ENCODE measurements around the gene AK4.
A peak's percentile ranks its signal among the peaks of the same experiment; 100 is the strongest.

AK4 gene

DNA sequence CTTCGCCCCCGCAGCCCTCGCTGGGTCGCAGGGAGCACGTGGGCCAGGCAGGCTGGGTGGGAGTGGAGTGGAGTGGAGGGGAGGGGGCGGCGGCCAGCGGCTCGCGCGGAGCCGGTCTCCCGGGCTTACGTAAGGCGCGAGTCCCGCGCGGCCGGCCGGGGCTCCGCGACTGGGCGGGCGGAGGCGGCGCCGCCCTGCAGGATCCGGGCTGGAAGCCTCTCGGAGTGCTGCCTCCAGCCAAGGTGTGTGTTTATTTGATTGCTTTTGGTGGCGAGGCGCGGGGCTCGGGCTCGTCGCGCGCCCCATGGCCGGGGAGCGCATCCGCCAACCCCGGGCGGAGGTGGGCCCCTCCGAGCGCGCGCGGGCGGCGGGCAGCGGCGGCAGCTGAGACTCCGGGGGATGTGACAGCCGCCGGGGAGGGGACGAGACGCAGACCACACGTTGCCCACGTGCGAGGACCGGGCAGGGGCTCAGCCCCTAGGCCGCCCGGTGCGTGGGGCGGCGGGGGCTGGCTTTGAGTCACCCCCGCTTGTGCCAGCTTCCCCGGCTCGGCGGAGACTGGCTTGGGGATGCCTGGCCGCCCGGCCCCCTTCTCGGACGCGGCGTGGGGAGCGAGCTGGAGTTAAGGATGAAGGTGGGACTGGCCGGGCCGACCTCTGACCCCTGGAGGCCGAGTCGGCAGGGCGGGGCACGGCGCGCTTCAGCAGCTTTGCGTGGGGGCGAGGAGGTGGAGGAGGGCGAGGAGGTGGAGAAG is 402 bp upstream of the AK4 start:
- peak overlapping the region; percentile 55 for H3K4me3 ChIP-seq (ENCODE audit: low read depth, low read length)
- TF ChIP-seq, protein P1, sequence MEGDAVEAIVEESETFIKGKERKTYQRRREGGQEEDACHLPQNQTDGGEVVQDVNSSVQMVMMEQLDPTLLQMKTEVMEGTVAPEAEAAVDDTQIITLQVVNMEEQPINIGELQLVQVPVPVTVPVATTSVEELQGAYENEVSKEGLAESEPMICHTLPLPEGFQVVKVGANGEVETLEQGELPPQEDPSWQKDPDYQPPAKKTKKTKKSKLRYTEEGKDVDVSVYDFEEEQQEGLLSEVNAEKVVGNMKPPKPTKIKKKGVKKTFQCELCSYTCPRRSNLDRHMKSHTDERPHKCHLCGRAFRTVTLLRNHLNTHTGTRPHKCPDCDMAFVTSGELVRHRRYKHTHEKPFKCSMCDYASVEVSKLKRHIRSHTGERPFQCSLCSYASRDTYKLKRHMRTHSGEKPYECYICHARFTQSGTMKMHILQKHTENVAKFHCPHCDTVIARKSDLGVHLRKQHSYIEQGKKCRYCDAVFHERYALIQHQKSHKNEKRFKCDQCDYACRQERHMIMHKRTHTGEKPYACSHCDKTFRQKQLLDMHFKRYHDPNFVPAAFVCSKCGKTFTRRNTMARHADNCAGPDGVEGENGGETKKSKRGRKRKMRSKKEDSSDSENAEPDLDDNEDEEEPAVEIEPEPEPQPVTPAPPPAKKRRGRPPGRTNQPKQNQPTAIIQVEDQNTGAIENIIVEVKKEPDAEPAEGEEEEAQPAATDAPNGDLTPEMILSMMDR (IDR thresholded peaks at IDR 0.05; ENCODE audit: low read depth, low read length): no peak

DNA sequence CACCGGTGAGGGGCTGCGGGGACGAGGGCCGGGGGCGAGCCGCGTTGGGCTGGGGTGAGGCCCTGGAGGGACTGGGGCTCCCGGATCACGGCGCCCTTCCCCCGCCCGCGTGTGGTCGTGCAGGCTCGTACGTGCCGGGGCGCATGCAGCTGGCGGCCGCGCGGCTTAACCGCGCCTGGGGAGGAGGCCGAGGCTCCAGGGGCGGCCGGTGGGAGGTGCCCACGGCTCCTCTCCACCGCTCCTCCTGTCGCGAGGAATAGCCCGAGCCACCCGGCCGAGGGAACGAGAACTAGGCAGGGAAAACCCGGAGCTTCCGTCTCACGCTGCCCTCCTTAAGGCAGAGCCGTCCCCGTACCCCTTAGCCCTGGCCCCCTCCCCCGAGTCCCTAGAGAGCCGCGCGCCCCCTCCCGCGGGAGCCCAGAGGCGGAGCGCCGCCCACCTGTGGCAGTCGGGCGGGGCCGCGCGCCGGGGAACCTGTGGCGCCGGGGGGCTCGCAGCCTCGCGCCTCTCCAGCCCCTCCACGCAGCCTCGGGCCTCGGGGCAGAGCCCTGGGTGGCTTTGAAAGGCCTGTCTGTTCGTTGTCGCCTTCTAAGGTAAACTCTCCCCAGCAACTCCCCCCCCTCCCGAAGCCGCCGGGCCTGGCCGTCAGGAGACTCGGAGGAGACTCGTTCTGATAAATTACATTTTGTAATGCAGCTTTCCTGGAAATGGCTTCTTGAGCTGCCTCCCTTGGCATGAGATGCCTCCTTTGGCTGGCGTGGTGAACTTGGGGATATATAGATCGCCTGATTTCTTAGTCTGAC is 746 bp downstream of the AK4 start:
- peak overlapping the region; percentile 55 for H3K4me3 ChIP-seq (ENCODE audit: low read depth, low read length)

DNA sequence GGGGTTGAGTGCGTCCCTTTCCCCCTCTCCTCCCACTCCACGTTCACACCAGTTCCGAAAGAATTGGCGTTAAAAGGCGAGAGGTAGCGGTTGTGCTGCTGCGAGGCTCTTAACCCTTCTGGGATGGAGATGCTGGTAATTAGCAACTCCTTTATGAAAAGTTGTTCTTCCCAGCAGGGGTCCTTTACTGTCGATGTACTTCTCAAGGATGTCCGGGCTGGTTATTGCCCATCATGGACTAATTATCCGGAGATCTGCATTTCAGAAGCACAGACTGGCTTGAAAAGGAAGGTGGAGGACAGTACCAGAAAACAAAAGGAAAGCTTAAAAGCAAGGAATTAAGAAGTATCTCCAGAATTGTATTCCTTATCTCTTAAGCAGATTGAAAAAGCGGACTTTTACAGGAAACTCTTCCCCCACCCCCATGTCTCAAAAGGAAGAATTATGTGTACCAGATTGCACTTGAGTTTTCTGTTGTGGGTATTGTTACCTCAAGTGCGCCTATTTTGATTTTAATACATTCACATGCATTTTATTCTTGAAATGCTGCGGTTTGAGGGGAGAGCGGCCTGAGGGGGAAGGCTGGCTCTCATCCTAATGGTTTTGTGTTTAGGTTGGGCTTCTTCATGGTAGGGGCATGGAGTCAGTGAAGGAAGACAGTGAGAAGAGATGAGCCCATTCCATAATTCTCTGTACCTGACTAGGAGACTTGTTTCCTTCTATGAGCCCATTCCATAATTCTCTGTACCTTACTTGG is 1.5 kb downstream of the AK4 start:
- TF ChIP-seq, protein P1 (IDR thresholded peaks at IDR 0.05; ENCODE audit: low read depth, low read length): no peak
- H3K4me3 ChIP-seq (ENCODE audit: low read depth, low read length): no peak overlapping the region

More for the DNA sequence above, 746 bp downstream of the AK4 start:
- TF ChIP-seq, protein P1 (IDR thresholded peaks at IDR 0.05; ENCODE audit: low read depth, low read length): no peak

DNA sequence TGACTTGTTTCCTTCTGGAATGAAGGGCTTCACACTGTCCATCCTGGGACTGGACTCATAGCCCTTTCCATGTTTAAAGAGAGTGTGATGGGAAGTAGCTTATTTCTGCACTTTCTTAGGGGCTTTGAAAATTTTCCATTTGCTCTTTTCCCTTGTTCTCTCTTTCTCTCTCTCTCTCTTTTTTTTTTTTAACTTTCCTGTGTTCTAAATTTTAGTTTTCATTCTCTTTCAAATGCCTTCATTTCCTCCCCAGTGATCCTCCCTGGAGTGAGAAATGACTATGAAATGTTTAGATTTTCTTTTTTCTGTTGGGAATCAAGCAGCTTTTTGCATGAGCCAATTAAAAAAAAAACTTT is 2.1 kb downstream of the AK4 start:
- TF ChIP-seq, protein P1 (IDR thresholded peaks at IDR 0.05; ENCODE audit: low read depth, low read length): no peak
- H3K4me3 ChIP-seq (ENCODE audit: low read depth, low read length): no peak overlapping the region

DNA sequence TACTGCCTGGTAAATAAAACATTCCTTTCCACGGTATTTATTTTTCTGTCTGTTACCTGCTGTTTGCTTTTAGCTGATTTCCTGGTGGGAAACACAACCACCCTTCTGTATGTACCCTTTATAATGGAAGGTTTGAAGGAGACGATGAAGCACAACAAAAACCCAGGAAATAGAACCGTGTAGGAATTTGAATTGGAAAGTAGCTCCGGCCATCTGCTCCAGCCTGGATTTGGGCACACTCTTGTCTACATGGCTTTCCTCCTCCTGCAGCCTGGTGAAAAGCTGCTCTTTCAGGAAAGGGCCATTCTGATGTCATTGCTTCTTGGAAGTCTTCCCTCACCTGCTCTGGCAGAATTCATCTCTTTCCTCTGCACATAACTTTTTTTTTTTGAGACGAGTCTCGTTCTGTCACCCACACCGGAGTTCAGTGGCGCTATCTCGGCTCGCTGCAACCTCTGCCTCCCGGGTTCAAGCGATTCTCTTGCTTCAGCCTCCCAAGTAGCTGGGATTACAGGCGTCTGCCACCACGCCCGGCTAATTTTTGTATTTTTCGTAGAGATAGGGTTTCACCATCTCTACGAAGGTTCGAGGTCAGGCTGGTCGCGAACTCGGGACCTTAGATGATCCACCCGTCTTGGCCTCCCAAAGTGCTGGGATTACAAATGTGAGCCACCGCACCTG is 2.7 kb downstream of the AK4 start:
- no peak overlapping the region for H3K4me3 ChIP-seq (ENCODE audit: low read depth, low read length)
- TF ChIP-seq, protein P1 (IDR thresholded peaks at IDR 0.05; ENCODE audit: low read depth, low read length): no peak

DNA sequence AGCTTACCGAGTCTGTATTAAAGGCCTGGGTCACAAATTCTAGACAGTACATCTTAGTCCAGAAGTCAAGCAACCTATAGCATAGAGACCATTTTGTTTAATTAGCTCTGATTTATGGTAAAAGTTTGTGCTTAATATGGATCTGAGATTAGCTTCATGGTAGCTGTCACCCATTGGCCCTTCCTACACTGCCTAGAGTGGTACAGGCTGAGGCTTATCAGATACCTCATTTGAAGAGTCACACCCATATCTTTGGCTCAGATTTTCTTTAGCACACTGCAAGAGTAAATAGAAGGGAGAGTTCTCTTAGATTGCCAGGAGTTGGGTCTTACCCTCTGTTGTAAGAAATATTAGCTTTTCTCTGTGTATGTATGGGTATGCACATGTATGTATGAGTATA is 3.6 kb downstream of the AK4 start:
- no peak overlapping the region for H3K4me3 ChIP-seq (ENCODE audit: low read depth, low read length)
- TF ChIP-seq, protein P1 (IDR thresholded peaks at IDR 0.05; ENCODE audit: low read depth, low read length): no peak

Data from WI38 (cell line).